KMS-11 (cell line): ENCODE measurements around the gene C5orf34.
"Not testable (repeated sequence)": the region's sequence is repeated elsewhere in the genome, so short reads cannot be mapped to it uniquely, and the experiment has no call there.

Experiments
- H2AFZ ChIP-seq: fragments of 200-600 bp; sonication (generic); 2 replicates; pipeline ENCODE4 v1.6.1; 2016; ENCODE audit warnings: antibody characterized with exemption, mixed run types, low read depth
- H3K27ac ChIP-seq: fragments of 200-600 bp; sonication (generic); 2 replicates; pipeline ENCODE4 v1.6.1; 2016; ENCODE audit warnings: mild to moderate bottlenecking, mixed run types
- H3K27me3 ChIP-seq: fragments of 200-600 bp; sonication (generic); 2 replicates; pipeline ENCODE4 v1.6.1; 2017; ENCODE audit warnings: mild to moderate bottlenecking, low read depth, mixed run types, moderate library complexity; ENCODE audit not compliant: insufficient read depth
- H3K36me3 ChIP-seq: fragments of 200-600 bp; sonication (generic); 2 replicates; pipeline ENCODE4 v1.6.1; 2017; ENCODE audit warnings: mild to moderate bottlenecking, mixed run types; ENCODE audit not compliant: insufficient read depth
- H3K4me1 ChIP-seq: fragments of 200-600 bp; sonication (generic); 2 replicates; pipeline ENCODE4 v1.6.1; 2016; ENCODE audit warnings: mild to moderate bottlenecking, low read depth, mixed run types; ENCODE audit not compliant: poor library complexity, severe bottlenecking
- H3K4me2 ChIP-seq: fragments of 200-600 bp; sonication (generic); 2 replicates; pipeline ENCODE4 v1.7.0; 2016; ENCODE audit warnings: mild to moderate bottlenecking, mixed run types
- H3K4me3 ChIP-seq: fragments of 200-600 bp; sonication (generic); IDR thresholded peaks from 2 replicates; pipeline ENCODE4 v1.6.1; 2017; ENCODE audit warnings: low read depth, low read length, mixed read lengths; ENCODE audit not compliant: insufficient read depth
- H3K79me2 ChIP-seq: fragments of 200-600 bp; sonication (generic); 2 replicates; pipeline ENCODE4 v1.6.1; 2016; ENCODE audit warnings: low read depth, mixed run types; ENCODE audit not compliant: insufficient read depth
- H3K9ac ChIP-seq: fragments of 200-600 bp; sonication (generic); 2 replicates; pipeline ENCODE4 v1.6.1; 2016; ENCODE audit warnings: mild to moderate bottlenecking, mixed run types
- H4K20me1 ChIP-seq: fragments of 200-600 bp; sonication (generic); 2 replicates; pipeline ENCODE4 v1.6.1; 2016; ENCODE audit warnings: mild to moderate bottlenecking, mixed run types; ENCODE audit not compliant: insufficient read depth
- TF ChIP-seq, protein P1 (sequence below): fragments of 200-600 bp; sonication (generic); conservative IDR thresholded peaks from 2 replicates; pipeline ENCODE4 v1.6.1; 2017; ENCODE audit warnings: low read depth, mild to moderate bottlenecking, antibody characterized with exemption, low read length, moderate library complexity, mixed read lengths

C5orf34 gene

DNA sequence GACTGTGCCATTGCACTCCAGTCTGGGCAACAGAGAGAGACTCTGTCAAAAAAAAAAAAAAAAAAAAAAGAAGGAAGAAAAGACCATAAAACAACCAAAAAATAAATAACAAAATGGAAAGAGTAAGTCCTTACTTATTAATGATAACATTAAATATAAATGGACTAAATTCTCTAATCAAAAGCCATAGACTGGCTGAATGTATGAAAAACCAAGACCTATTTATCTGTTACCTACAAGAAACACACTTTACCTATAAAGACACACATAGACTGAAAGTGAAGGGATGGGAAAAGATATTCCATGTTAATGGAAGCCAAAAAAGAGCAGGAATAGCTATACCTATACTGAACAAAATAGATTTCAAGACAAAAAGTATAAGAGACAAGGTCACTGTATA, 47.8 kb downstream of the C5orf34 start:
- TF ChIP-seq, protein P1, sequence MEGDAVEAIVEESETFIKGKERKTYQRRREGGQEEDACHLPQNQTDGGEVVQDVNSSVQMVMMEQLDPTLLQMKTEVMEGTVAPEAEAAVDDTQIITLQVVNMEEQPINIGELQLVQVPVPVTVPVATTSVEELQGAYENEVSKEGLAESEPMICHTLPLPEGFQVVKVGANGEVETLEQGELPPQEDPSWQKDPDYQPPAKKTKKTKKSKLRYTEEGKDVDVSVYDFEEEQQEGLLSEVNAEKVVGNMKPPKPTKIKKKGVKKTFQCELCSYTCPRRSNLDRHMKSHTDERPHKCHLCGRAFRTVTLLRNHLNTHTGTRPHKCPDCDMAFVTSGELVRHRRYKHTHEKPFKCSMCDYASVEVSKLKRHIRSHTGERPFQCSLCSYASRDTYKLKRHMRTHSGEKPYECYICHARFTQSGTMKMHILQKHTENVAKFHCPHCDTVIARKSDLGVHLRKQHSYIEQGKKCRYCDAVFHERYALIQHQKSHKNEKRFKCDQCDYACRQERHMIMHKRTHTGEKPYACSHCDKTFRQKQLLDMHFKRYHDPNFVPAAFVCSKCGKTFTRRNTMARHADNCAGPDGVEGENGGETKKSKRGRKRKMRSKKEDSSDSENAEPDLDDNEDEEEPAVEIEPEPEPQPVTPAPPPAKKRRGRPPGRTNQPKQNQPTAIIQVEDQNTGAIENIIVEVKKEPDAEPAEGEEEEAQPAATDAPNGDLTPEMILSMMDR = no peak
- no peaks in the 10 kb centered on the region for H3K79me2 ChIP-seq
- no peaks in the 10 kb centered on the region for H3K27me3 ChIP-seq
- no peaks in the 10 kb centered on the region for H4K20me1 ChIP-seq
- no peak overlapping the region for H3K9ac ChIP-seq
- no peak overlapping the region for H2AFZ ChIP-seq
- no peak overlapping the region for H3K27ac ChIP-seq
- no peak overlapping the region for H3K4me3 ChIP-seq
- H3K4me1 ChIP-seq = no peaks in the 10 kb centered on the region
- H3K4me2 ChIP-seq = no peak overlapping the region
- no peaks in the 10 kb centered on the region for H3K36me3 ChIP-seq

DNA sequence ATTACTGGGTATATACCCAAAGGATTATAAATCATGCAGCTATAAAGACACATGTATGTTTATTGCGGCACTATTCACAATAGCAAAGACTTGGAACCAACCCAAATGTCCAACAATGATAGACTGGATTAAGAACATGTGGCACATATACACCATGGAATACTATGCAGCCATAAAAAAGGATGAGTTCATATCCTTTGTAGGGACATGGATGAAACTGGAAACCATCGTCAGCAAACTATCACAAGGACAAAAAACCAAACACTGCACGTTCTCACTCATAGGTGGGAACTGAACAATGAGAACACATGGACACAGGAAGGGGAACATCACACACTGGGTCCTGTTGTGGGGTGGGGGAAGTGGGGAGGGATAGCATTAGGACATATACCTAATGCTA, 49.5 kb downstream of the C5orf34 start:
- H3K36me3 ChIP-seq = not testable (repeated sequence)

DNA sequence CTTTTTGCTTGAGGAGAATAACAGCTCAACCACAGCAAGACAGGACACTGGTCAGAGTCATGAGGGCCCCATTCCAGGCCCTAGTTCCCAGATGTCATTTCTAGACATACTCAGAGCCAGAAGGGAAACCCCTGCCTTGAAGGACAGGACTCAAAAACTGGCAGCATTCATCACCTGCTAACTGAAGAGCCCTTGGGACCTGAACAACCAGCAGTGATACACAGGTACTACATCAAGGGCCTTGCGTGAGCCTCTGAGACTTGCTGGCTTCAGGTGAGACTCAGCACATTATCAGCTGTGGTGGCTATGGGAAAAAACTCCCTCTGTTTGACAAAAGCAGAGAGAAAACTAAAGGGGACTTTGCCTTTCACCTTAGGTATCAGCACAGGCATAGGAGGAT, 53.9 kb downstream of the C5orf34 start:
- H3K4me2 ChIP-seq = no peak overlapping the region
- no peak overlapping the region for H3K4me3 ChIP-seq
- H2AFZ ChIP-seq = no peak overlapping the region
- no peaks in the 10 kb centered on the region for H3K36me3 ChIP-seq
- no peak overlapping the region for H3K27ac ChIP-seq
- no peaks in the 10 kb centered on the region for H3K4me1 ChIP-seq
- no peak overlapping the region for H3K9ac ChIP-seq
- H4K20me1 ChIP-seq = no peaks in the 10 kb centered on the region
- no peaks in the 10 kb centered on the region for H3K27me3 ChIP-seq
- no peaks in the 10 kb centered on the region for H3K79me2 ChIP-seq
- TF ChIP-seq, protein P1 = no peak

More for the DNA sequence above, 49.5 kb downstream of the C5orf34 start:
- not testable (repeated sequence) for H4K20me1 ChIP-seq, H3K9ac ChIP-seq, H3K27me3 ChIP-seq, H3K27ac ChIP-seq, H3K79me2 ChIP-seq, H3K4me1 ChIP-seq, H2AFZ ChIP-seq, H3K4me2 ChIP-seq, H3K4me3 ChIP-seq

DNA sequence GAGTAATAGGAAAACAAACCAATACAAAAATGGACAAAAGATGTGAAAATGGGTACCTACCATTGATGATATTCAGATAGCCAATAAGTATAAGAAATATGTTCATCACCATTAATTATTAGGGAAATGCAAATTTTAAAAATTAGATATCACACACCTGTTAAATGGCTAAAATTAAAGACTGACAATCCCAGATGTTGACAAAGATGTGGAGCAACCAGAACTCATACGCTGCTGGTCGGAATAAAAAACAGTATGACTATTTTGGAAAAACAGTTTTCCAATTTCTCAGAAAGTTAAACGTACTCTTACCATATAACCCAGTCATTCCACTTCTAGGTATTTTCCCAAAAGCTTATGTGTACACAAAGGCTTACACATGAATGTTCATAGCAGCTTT, 58.4 kb downstream of the C5orf34 start:
- no peaks in the 10 kb centered on the region for H4K20me1 ChIP-seq
- H3K27ac ChIP-seq = no peak overlapping the region
- H2AFZ ChIP-seq = no peak overlapping the region
- H3K4me3 ChIP-seq = no peak overlapping the region
- H3K27me3 ChIP-seq = no peaks in the 10 kb centered on the region
- H3K9ac ChIP-seq = no peak overlapping the region
- H3K79me2 ChIP-seq = no peaks in the 10 kb centered on the region
- H3K4me1 ChIP-seq = no peaks in the 10 kb centered on the region
- TF ChIP-seq, protein P1 = no peak
- H3K36me3 ChIP-seq = no peaks in the 10 kb centered on the region
- no peak overlapping the region for H3K4me2 ChIP-seq

DNA sequence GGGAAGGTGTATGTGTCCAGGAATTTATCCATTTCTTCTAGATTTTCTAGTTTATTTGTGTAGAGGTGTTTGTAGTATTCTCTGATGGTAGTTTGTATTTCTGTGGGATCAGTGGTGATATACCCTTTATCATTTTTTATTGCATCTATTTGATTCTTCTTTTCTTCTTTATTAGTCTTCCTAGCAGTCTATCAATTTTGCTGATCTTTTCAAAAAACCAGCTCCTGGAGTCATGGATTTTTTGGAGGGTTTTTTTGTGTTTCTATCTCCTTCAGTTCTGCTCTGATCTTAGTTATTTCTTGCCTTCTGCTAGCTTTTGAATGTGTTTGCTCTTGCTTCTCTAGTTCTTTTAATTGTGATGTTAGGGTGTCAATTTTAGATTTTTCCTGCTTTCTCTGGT, 73.4 kb downstream of the C5orf34 start:
- H3K36me3 ChIP-seq, H3K4me3 ChIP-seq, H3K79me2 ChIP-seq, H3K9ac ChIP-seq, H3K27me3 ChIP-seq, H3K4me2 ChIP-seq, H2AFZ ChIP-seq, H3K27ac ChIP-seq, H4K20me1 ChIP-seq, H3K4me1 ChIP-seq: not testable (repeated sequence)
